WTC11 (cell line): ENCODE results near the gene CPNE5. TPM values are rescaled to one million over a fixed set of nuclear protein-coding genes. Genes with fewer than 3 reads are reported as not detected.
A peak's percentile ranks its signal among the peaks of the same experiment; 100 is the strongest.

Source experiments
- E2F5 ChIP-seq: sonication (generic); formaldehyde crosslinking; IDR thresholded peaks from 2 replicates; pipeline ENCODE4 v1.8.1; 2022; ENCODE audit warnings: mild to moderate bottlenecking, moderate library complexity, missing genetic modification reagents
- ETV6 ChIP-seq: sonication (generic); formaldehyde crosslinking; IDR thresholded peaks from 2 replicates; pipeline ENCODE4 v1.8.1; 2022; ENCODE audit warnings: mild to moderate bottlenecking, missing genetic modification reagents
- FOXK1 ChIP-seq: sonication (generic); formaldehyde crosslinking; IDR thresholded peaks from 2 replicates; pipeline ENCODE4 v1.8.0; 2022; ENCODE audit warnings: mild to moderate bottlenecking, moderate library complexity, missing genetic modification reagents
- FOXP1 ChIP-seq: sonication (generic); formaldehyde crosslinking; IDR thresholded peaks from 2 replicates; pipeline ENCODE4 v1.8.0; 2022; ENCODE audit warnings: missing genetic modification reagents, mild to moderate bottlenecking, moderate library complexity, borderline replicate concordance
- GABPB1 ChIP-seq: sonication (generic); formaldehyde crosslinking; IDR thresholded peaks from 2 replicates; pipeline ENCODE4 v1.8.1; 2023; ENCODE audit warnings: mild to moderate bottlenecking, missing genetic modification reagents
- JAZF1 ChIP-seq: fragments of 250-450 bp; sonication (Bioruptor Pico); IDR thresholded peaks from 2 replicates; pipeline ENCODE4 v1.9.0; 2021; ENCODE audit warnings: moderate library complexity, mild to moderate bottlenecking, inconsistent platforms
- KAT7 ChIP-seq: sonication (generic); formaldehyde crosslinking; IDR thresholded peaks from 2 replicates; pipeline ENCODE4 v1.8.1; 2023; ENCODE audit warnings: missing genetic modification reagents, mild to moderate bottlenecking, borderline replicate concordance
- MAX ChIP-seq: sonication (generic); formaldehyde crosslinking; IDR thresholded peaks from 2 replicates; pipeline ENCODE4 v1.8.0; 2022; ENCODE audit warnings: mild to moderate bottlenecking, missing genetic modification reagents
- MXD4 ChIP-seq: fragments of 250-450 bp; sonication (Bioruptor Pico); IDR thresholded peaks from 2 replicates; pipeline ENCODE4 v1.8.0; 2021; ENCODE audit warnings: mild to moderate bottlenecking, moderate library complexity, borderline replicate concordance
- NFE2L1 ChIP-seq: sonication (generic); formaldehyde crosslinking; IDR thresholded peaks from 2 replicates; pipeline ENCODE4 v1.8.1; 2023; ENCODE audit warnings: missing genetic modification reagents
- NFYB ChIP-seq: sonication (generic); formaldehyde crosslinking; conservative IDR thresholded peaks from 2 replicates; pipeline ENCODE4 v1.8.0; 2022; ENCODE audit warnings: low read depth, missing genetic modification reagents
- NR1H2 ChIP-seq: sonication (generic); formaldehyde crosslinking; IDR thresholded peaks from 2 replicates; pipeline ENCODE4 v1.9.0; 2021; ENCODE audit warnings: mild to moderate bottlenecking, moderate library complexity, missing genetic modification reagents
- SMAD4 ChIP-seq: sonication (generic); formaldehyde crosslinking; IDR thresholded peaks from 2 replicates; pipeline ENCODE4 v1.8.0; 2022; ENCODE audit warnings: mild to moderate bottlenecking, missing genetic modification reagents
- SP1 ChIP-seq: sonication (generic); formaldehyde crosslinking; conservative IDR thresholded peaks from 2 replicates; pipeline ENCODE4 v1.8.1; 2022; ENCODE audit warnings: missing genetic modification reagents
- TEAD1 ChIP-seq: sonication (generic); formaldehyde crosslinking; IDR thresholded peaks from 2 replicates; pipeline ENCODE4 v1.8.0; 2022; ENCODE audit warnings: mild to moderate bottlenecking, missing genetic modification reagents
- ZBTB21 ChIP-seq: sonication (generic); formaldehyde crosslinking; IDR thresholded peaks from 2 replicates; pipeline ENCODE4 v1.8.1; 2023; ENCODE audit warnings: mild to moderate bottlenecking, missing genetic modification reagents, borderline replicate concordance
- ZNF121 ChIP-seq: sonication (generic); formaldehyde crosslinking; IDR thresholded peaks from 2 replicates; pipeline ENCODE4 v1.8.0; 2023; ENCODE audit warnings: missing genetic modification reagents
- ZNF416 ChIP-seq: fragments of 250-450 bp; sonication (Bioruptor Pico); IDR thresholded peaks from 2 replicates; pipeline ENCODE4 v1.9.0; 2021; ENCODE audit warnings: mild to moderate bottlenecking, inconsistent platforms
- ZNF423 ChIP-seq: fragments of 250-450 bp; sonication (Bioruptor Pico); IDR thresholded peaks from 2 replicates; pipeline ENCODE4 v2.1.2; 2022; ENCODE audit warnings: mild to moderate bottlenecking, moderate library complexity
- ZNF671 ChIP-seq: fragments of 250-450 bp; sonication (Bioruptor Pico); IDR thresholded peaks from 2 replicates; pipeline ENCODE4 v1.8.0; 2021; ENCODE audit warnings: mild to moderate bottlenecking
- ZSCAN18 ChIP-seq: fragments of 250-450 bp; sonication (Bioruptor Pico); IDR thresholded peaks from 2 replicates; pipeline ENCODE4 v2.1.2; 2022; ENCODE audit warnings: mild to moderate bottlenecking, moderate library complexity
- total RNA-seq: library from RNA; stranded (reverse); gene quantifications from 3 replicates; pipeline ENCODE4 v1.2.3, GENCODE V29; 2021
- TF ChIP-seq, protein P1 (sequence below): sonication (generic); formaldehyde crosslinking; IDR thresholded peaks from 2 replicates; pipeline ENCODE4 v1.8.0; 2023; ENCODE audit warnings: missing genetic modification reagents, mild to moderate bottlenecking, borderline replicate concordance
- TF ChIP-seq, protein P2 (sequence below): sonication (generic); formaldehyde crosslinking; IDR thresholded peaks from 2 replicates; pipeline ENCODE4 v1.8.1; 2022; ENCODE audit warnings: low read depth, missing genetic modification reagents, borderline replicate concordance
- TF ChIP-seq, protein P3 (sequence below): sonication (generic); formaldehyde crosslinking; IDR thresholded peaks from 2 replicates; pipeline ENCODE4 v1.8.0; 2022; ENCODE audit warnings: missing genetic modification reagents
- TF ChIP-seq, protein P4 (sequence below): sonication (generic); formaldehyde crosslinking; IDR thresholded peaks from 2 replicates; pipeline ENCODE4 v1.8.1; 2022; ENCODE audit warnings: mild to moderate bottlenecking, missing genetic modification reagents, moderate library complexity, borderline replicate concordance

The CPNE5 gene
- total RNA-seq, 1 experiment from 2014 or later = 0.44 TPM

GRCh38 chr6:36874443-36875249 is 35.4 kb upstream of the CPNE5 start, which contains the start of gene PPIL1 (continued):
- TF ChIP-seq, protein P1, sequence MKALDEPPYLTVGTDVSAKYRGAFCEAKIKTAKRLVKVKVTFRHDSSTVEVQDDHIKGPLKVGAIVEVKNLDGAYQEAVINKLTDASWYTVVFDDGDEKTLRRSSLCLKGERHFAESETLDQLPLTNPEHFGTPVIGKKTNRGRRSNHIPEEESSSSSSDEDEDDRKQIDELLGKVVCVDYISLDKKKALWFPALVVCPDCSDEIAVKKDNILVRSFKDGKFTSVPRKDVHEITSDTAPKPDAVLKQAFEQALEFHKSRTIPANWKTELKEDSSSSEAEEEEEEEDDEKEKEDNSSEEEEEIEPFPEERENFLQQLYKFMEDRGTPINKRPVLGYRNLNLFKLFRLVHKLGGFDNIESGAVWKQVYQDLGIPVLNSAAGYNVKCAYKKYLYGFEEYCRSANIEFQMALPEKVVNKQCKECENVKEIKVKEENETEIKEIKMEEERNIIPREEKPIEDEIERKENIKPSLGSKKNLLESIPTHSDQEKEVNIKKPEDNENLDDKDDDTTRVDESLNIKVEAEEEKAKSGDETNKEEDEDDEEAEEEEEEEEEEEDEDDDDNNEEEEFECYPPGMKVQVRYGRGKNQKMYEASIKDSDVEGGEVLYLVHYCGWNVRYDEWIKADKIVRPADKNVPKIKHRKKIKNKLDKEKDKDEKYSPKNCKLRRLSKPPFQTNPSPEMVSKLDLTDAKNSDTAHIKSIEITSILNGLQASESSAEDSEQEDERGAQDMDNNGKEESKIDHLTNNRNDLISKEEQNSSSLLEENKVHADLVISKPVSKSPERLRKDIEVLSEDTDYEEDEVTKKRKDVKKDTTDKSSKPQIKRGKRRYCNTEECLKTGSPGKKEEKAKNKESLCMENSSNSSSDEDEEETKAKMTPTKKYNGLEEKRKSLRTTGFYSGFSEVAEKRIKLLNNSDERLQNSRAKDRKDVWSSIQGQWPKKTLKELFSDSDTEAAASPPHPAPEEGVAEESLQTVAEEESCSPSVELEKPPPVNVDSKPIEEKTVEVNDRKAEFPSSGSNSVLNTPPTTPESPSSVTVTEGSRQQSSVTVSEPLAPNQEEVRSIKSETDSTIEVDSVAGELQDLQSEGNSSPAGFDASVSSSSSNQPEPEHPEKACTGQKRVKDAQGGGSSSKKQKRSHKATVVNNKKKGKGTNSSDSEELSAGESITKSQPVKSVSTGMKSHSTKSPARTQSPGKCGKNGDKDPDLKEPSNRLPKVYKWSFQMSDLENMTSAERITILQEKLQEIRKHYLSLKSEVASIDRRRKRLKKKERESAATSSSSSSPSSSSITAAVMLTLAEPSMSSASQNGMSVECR (CRISPR knock-in tag) = peak; percentile 77; the same call in 1 of the 2 replicates
- TF ChIP-seq ETV6 (CRISPR knock-in tag) (peak; percentile 51; the same call in 1 of the 2 replicates), TEAD1 (CRISPR knock-in tag) (peak; percentile 83; the same call in 1 of the 2 replicates), ZNF121 (CRISPR knock-in tag) (no peak), ZNF423 (CRISPR knock-in tag) (no peak), NFYB (CRISPR knock-in tag) (peak; percentile 71), JAZF1 (CRISPR knock-in tag) (no peak), FOXK1 (0 out of 2 replicates have a peak, but pooled peaks have one; percentile 42), E2F5 (CRISPR knock-in tag) (0 out of 2 replicates have a peak, but pooled peaks have one; percentile 56), ZBTB21 (CRISPR knock-in tag) (no peak), NR1H2 (CRISPR knock-in tag) (no peak), ZNF671 (peak; percentile 18; the same call in 1 of the 2 replicates), MXD4 (CRISPR knock-in tag) (no peak), FOXP1 (CRISPR knock-in tag) (peak; percentile 79; the same call in 1 of the 2 replicates), KAT7 (CRISPR knock-in tag) (0 out of 2 replicates have a peak, but pooled peaks have one; percentile 73), SMAD4 (0 out of 2 replicates have a peak, but pooled peaks have one; percentile 44), NFE2L1 (no peak), MAX (peak; percentile 93), SP1 (CRISPR knock-in tag) (peak; percentile 59; the same call in 1 of the 2 replicates), ZSCAN18 (CRISPR knock-in tag) (no peak), GABPB1 (CRISPR knock-in tag) (peak; percentile 81), ZNF416 (CRISPR knock-in tag) (0 out of 2 replicates have a peak, but pooled peaks have one; percentile 33)
- TF ChIP-seq, protein P2, sequence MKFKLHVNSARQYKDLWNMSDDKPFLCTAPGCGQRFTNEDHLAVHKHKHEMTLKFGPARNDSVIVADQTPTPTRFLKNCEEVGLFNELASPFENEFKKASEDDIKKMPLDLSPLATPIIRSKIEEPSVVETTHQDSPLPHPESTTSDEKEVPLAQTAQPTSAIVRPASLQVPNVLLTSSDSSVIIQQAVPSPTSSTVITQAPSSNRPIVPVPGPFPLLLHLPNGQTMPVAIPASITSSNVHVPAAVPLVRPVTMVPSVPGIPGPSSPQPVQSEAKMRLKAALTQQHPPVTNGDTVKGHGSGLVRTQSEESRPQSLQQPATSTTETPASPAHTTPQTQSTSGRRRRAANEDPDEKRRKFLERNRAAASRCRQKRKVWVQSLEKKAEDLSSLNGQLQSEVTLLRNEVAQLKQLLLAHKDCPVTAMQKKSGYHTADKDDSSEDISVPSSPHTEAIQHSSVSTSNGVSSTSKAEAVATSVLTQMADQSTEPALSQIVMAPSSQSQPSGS (CRISPR knock-in tag) = no peak
- TF ChIP-seq, protein P3, sequence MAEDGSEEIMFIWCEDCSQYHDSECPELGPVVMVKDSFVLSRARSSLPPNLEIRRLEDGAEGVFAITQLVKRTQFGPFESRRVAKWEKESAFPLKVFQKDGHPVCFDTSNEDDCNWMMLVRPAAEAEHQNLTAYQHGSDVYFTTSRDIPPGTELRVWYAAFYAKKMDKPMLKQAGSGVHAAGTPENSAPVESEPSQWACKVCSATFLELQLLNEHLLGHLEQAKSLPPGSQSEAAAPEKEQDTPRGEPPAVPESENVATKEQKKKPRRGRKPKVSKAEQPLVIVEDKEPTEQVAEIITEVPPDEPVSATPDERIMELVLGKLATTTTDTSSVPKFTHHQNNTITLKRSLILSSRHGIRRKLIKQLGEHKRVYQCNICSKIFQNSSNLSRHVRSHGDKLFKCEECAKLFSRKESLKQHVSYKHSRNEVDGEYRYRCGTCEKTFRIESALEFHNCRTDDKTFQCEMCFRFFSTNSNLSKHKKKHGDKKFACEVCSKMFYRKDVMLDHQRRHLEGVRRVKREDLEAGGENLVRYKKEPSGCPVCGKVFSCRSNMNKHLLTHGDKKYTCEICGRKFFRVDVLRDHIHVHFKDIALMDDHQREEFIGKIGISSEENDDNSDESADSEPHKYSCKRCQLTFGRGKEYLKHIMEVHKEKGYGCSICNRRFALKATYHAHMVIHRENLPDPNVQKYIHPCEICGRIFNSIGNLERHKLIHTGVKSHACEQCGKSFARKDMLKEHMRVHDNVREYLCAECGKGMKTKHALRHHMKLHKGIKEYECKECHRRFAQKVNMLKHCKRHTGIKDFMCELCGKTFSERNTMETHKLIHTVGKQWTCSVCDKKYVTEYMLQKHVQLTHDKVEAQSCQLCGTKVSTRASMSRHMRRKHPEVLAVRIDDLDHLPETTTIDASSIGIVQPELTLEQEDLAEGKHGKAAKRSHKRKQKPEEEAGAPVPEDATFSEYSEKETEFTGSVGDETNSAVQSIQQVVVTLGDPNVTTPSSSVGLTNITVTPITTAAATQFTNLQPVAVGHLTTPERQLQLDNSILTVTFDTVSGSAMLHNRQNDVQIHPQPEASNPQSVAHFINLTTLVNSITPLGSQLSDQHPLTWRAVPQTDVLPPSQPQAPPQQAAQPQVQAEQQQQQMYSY (CRISPR knock-in tag) = no peak
- TF ChIP-seq, protein P4, sequence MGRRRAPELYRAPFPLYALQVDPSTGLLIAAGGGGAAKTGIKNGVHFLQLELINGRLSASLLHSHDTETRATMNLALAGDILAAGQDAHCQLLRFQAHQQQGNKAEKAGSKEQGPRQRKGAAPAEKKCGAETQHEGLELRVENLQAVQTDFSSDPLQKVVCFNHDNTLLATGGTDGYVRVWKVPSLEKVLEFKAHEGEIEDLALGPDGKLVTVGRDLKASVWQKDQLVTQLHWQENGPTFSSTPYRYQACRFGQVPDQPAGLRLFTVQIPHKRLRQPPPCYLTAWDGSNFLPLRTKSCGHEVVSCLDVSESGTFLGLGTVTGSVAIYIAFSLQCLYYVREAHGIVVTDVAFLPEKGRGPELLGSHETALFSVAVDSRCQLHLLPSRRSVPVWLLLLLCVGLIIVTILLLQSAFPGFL = no peak
